ENCODE data around the gene FOXL2NB.

The FOXL2NB gene

GRCh38 chr3:138933068-138933668 lies 13.8 kb upstream of the FOXL2NB start:
- DNase-seq, result no peak

- no peak for DNase-seq
Measured at GRCh38 chr3:138933981-138934691, 12.9 kb upstream of the FOXL2NB start.

GRCh38 chr3:138935505-138935862 lies 11.5 kb upstream of the FOXL2NB start:
- no peak for DNase-seq

GRCh38 chr3:138935863-138936740 lies 10.9 kb upstream of the FOXL2NB start:
- peak; percentile 79 for DNase-seq

- no peak for DNase-seq
Measured at GRCh38 chr3:138936741-138937689, 10.0 kb upstream of the FOXL2NB start.

GRCh38 chr3:138937690-138938055 lies 9.3 kb upstream of the FOXL2NB start:
- DNase-seq, result no peak

- peak; percentile 18 for DNase-seq
Measured at GRCh38 chr3:138938056-138938876, 8.8 kb upstream of the FOXL2NB start.

GRCh38 chr3:138938877-138939560 lies 8.0 kb upstream of the FOXL2NB start:
- no peak for DNase-seq

GRCh38 chr3:138939561-138940241 lies 7.3 kb upstream of the FOXL2NB start:
- DNase-seq, result no peak

- DNase-seq, result no peak
Measured at GRCh38 chr3:138940446-138940845, 6.6 kb upstream of the FOXL2NB start.

GRCh38 chr3:138941259-138941885 lies 5.6 kb upstream of the FOXL2NB start:
- peak; percentile 31 for DNase-seq

- DNase-seq, result no peak
Measured at GRCh38 chr3:138942271-138942670, 4.7 kb upstream of the FOXL2NB start.

GRCh38 chr3:138942861-138943623 lies 4.0 kb upstream of the FOXL2NB start:
- no peak for DNase-seq

GRCh38 chr3:138943724-138944653 lies 3.0 kb upstream of the FOXL2NB start:
- no peak for DNase-seq

- no peak for DNase-seq
Measured at GRCh38 chr3:138944654-138944928, 2.4 kb upstream of the FOXL2NB start.

- DNase-seq, result peak; percentile 38
Measured at GRCh38 chr3:138944929-138945708, 1.9 kb upstream of the FOXL2NB start.
